ENCODE results near the gene DOCK6.

The DOCK6 gene

GRCh38 chr19:11214387-11214786 is 47.9 kb downstream of the DOCK6 start:
- DNase-seq = no peak
- no peaks in the 10 kb centered on the region for H3K27me3 ChIP-seq (replicated peaks)
- no peak overlapping the region for H3K27ac ChIP-seq
- in situ Hi-C loops (cut with HindIII; ENCODE audit: low pct_ligation_motif_present, low sequenced_read_pairs) = no loop called here
- peaks cover 7% of the 10 kb centered on the region for H3K36me3 ChIP-seq (replicated peaks)
- no peak for TF ChIP-seq CTCF (IDR thresholded peaks at IDR 0.05; ENCODE audit: low read depth, low read length, missing control alignments)
- no peak overlapping the region for H3K4me3 ChIP-seq (ENCODE audit: low read depth, low read length)

- Histone ChIP-seq H3K4me3 (ENCODE audit: low read depth, low read length) (no peak overlapping the region), H3K36me3 (replicated peaks) (peaks cover 7% of the 10 kb centered on the region), H3K27me3 (replicated peaks) (no peaks in the 10 kb centered on the region), H3K27ac (no peak overlapping the region)
- DNase-seq = no peak
- in situ Hi-C loops (cut with HindIII; ENCODE audit: low pct_ligation_motif_present, low sequenced_read_pairs) = no loop called here
- TF ChIP-seq CTCF (IDR thresholded peaks at IDR 0.05; ENCODE audit: low read depth, low read length, missing control alignments) = no peak
These were observed 51.7 kb downstream of the DOCK6 start for GRCh38 chr19:11210656-11210928.

- in situ Hi-C loops (cut with HindIII; ENCODE audit: low pct_ligation_motif_present, low sequenced_read_pairs) = no loop called here
- no peak overlapping the region for H3K4me3 ChIP-seq (ENCODE audit: low read depth, low read length)
- no peak for TF ChIP-seq CTCF (IDR thresholded peaks at IDR 0.05; ENCODE audit: low read depth, low read length, missing control alignments)
- DNase-seq = no peak
- H3K27me3 ChIP-seq (replicated peaks) = no peaks in the 10 kb centered on the region
- no peak overlapping the region for H3K27ac ChIP-seq
- peaks cover 4% of the 10 kb centered on the region for H3K36me3 ChIP-seq (replicated peaks)
These were observed 52.3 kb downstream of the DOCK6 start for GRCh38 chr19:11209839-11210655.

GRCh38 chr19:11208561-11209471 is 53.5 kb downstream of the DOCK6 start:
- no peak overlapping the region for H3K27ac ChIP-seq
- TF ChIP-seq CTCF (IDR thresholded peaks at IDR 0.05; ENCODE audit: low read depth, low read length, missing control alignments) = no peak
- peaks cover 4% of the 10 kb centered on the region for H3K36me3 ChIP-seq (replicated peaks)
- in situ Hi-C loops (cut with HindIII; ENCODE audit: low pct_ligation_motif_present, low sequenced_read_pairs) = no loop called here
- H3K4me3 ChIP-seq (ENCODE audit: low read depth, low read length) = no peak overlapping the region
- no peaks in the 10 kb centered on the region for H3K27me3 ChIP-seq (replicated peaks)
- DNase-seq = no peak

GRCh38 chr19:11205939-11206570 is 56.3 kb downstream of the DOCK6 start:
- in situ Hi-C loops (cut with HindIII; ENCODE audit: low pct_ligation_motif_present, low sequenced_read_pairs) = no loop called here
- no peaks in the 10 kb centered on the region for H3K27me3 ChIP-seq (replicated peaks)
- DNase-seq = no peak
- H3K27ac ChIP-seq = no peak overlapping the region
- TF ChIP-seq CTCF (IDR thresholded peaks at IDR 0.05; ENCODE audit: low read depth, low read length, missing control alignments) = no peak
- no peak overlapping the region for H3K4me3 ChIP-seq (ENCODE audit: low read depth, low read length)
- H3K36me3 ChIP-seq (replicated peaks) = peaks cover 4% of the 10 kb centered on the region

Measured in brain microvascular endothelial cell (primary cell).